WTC11 (cell line): ENCODE results near the gene ARVCF.

ENCODE experiments used
- ZNF396 ChIP-seq: fragments of 250-450 bp; sonication (Bioruptor Pico); IDR thresholded peaks from 2 replicates; pipeline ENCODE4 v1.8.0; 2021; ENCODE audit warnings: mild to moderate bottlenecking, moderate library complexity, borderline replicate concordance
- TF ChIP-seq, protein P1 (sequence below): sonication (generic); formaldehyde crosslinking; IDR thresholded peaks from 2 replicates; pipeline ENCODE4 v1.8.1; 2022; ENCODE audit warnings: low read depth, missing genetic modification reagents, borderline replicate concordance
- TF ChIP-seq, protein P2 (sequence below): sonication (generic); formaldehyde crosslinking; IDR thresholded peaks from 2 replicates; pipeline ENCODE4 v1.8.1; 2023; ENCODE audit warnings: mild to moderate bottlenecking, missing genetic modification reagents

DNA sequence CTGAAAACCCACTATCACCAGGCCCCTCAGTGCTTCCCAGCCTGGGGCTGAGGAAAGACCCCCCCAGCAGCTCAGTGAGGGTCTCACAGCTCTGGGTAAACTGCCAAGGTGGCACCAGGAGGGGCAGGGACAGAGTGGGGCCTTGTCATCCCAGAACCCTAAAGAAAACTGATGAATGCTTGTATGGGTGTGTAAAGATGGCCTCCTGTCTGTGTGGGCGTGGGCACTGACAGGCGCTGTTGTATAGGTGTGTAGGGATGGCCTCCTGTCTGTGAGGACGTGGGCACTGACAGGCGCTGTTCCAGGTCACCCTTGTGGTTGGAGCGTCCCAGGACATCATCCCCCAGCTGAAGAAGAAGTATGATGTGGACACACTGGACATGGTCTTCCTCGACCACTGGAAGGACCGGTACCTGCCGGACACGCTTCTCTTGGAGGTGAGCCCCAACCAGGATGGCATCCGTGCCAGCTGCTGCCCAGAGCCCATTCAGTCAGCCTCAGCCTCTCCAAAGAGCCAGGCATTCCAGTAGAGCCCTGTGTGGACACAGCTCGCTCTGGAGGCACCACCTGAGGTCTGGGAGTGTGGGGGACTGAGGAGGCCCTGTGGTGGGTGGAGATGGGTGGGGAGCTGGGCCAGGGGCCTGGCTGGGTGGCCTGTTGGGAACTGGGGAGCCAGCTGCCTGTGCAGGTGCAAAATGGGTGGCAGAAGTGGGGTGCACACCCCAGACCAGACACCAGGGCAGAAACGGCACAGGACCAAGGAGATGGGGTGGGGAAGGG is 52.6 kb downstream of the ARVCF start:
- TF ChIP-seq, protein P1, sequence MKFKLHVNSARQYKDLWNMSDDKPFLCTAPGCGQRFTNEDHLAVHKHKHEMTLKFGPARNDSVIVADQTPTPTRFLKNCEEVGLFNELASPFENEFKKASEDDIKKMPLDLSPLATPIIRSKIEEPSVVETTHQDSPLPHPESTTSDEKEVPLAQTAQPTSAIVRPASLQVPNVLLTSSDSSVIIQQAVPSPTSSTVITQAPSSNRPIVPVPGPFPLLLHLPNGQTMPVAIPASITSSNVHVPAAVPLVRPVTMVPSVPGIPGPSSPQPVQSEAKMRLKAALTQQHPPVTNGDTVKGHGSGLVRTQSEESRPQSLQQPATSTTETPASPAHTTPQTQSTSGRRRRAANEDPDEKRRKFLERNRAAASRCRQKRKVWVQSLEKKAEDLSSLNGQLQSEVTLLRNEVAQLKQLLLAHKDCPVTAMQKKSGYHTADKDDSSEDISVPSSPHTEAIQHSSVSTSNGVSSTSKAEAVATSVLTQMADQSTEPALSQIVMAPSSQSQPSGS (CRISPR knock-in tag) = no peak
- TF ChIP-seq ZNF396 (CRISPR knock-in tag) = no peak
- TF ChIP-seq, protein P2, sequence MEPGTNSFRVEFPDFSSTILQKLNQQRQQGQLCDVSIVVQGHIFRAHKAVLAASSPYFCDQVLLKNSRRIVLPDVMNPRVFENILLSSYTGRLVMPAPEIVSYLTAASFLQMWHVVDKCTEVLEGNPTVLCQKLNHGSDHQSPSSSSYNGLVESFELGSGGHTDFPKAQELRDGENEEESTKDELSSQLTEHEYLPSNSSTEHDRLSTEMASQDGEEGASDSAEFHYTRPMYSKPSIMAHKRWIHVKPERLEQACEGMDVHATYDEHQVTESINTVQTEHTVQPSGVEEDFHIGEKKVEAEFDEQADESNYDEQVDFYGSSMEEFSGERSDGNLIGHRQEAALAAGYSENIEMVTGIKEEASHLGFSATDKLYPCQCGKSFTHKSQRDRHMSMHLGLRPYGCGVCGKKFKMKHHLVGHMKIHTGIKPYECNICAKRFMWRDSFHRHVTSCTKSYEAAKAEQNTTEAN = no peak
